GM10266 (cell line): Measurements from ENCODE around the gene PRRC2B.

Experiments
- DNase-seq: peaks from one replicate; pipeline ENCODE4 v3.0.0; 2012; ENCODE audit errors: extremely low spot score
- CTCF ChIP-seq: IDR thresholded peaks from 2 replicates; pipeline ENCODE4 v1.5.1; 2012; ENCODE audit warnings: mild to moderate bottlenecking, low read depth; ENCODE audit not compliant: control insufficient read depth, insufficient read depth; ENCODE audit errors: missing control alignments

PRRC2B gene

GRCh38 chr9:131490514-131490913, 96.6 kb downstream of the PRRC2B start:
- DNase-seq: no peak
- TF ChIP-seq CTCF: no peak

- TF ChIP-seq CTCF: no peak
- no peak for DNase-seq
Measured at GRCh38 chr9:131491001-131491710, 97.3 kb downstream of the PRRC2B start.

GRCh38 chr9:131492070-131492469, 98.2 kb downstream of the PRRC2B start:
- TF ChIP-seq CTCF: no peak
- DNase-seq: no peak

- TF ChIP-seq CTCF: no peak
Measured at GRCh38 chr9:131494296-131494870, 100.5 kb downstream of the PRRC2B start.

GRCh38 chr9:131495785-131496184, 101.9 kb downstream of the PRRC2B start:
- no peak for DNase-seq
- TF ChIP-seq CTCF: no peak

More at GRCh38 chr9:131494296-131494870, 100.5 kb downstream of the PRRC2B start:
- no peak for DNase-seq

GRCh38 chr9:131496844-131497405, 103.0 kb downstream of the PRRC2B start:
- TF ChIP-seq CTCF: no peak

GRCh38 chr9:131499254-131499767, 105.4 kb downstream of the PRRC2B start:
- no peak for TF ChIP-seq CTCF
- no peak for DNase-seq

More at GRCh38 chr9:131496844-131497405, 103.0 kb downstream of the PRRC2B start:
- no peak for DNase-seq
